HFFc6 (cell line): ENCODE data around the gene DACH1. TPM values are rescaled to one million over a fixed set of nuclear protein-coding genes. Genes with fewer than 3 reads are reported as not detected.
A peak's percentile ranks its signal among the peaks of the same experiment; 100 is the strongest.
"Not testable (repeated sequence)": the region's sequence is repeated elsewhere in the genome, so short reads cannot be mapped to it uniquely, and the experiment has no call there.

Source experiments
- DNase-seq: peaks from one replicate; pipeline ENCODE4 v3.0.0-alpha.2; 2018
- H3K27ac Mint-ChIP-seq: 2 replicates; pipeline ENCODE4 v1.8.0; 2020; ENCODE audit warnings: mild to moderate bottlenecking, mixed read lengths
- H3K27me3 Mint-ChIP-seq: 2 replicates; pipeline ENCODE4 v1.8.0; 2021; ENCODE audit warnings: mild to moderate bottlenecking, moderate library complexity, mixed read lengths; ENCODE audit not compliant: insufficient read depth
- H3K36me3 Mint-ChIP-seq: 2 replicates; pipeline ENCODE4 v1.8.0; 2021; ENCODE audit warnings: low read depth, mixed read lengths
- H3K4me1 Mint-ChIP-seq: 2 replicates; pipeline ENCODE4 v1.8.0; 2020; ENCODE audit warnings: low read depth, mixed read lengths
- H3K4me3 Mint-ChIP-seq: 2 replicates; pipeline ENCODE4 v1.8.0; 2020; ENCODE audit warnings: mild to moderate bottlenecking, moderate library complexity, mixed read lengths
- H3K9me3 Mint-ChIP-seq: 2 replicates; pipeline ENCODE4 v1.8.0; 2020; ENCODE audit warnings: mild to moderate bottlenecking, mixed read lengths
- CTCF ChIP-seq: fragments of 200-600 bp; sonication (generic); IDR thresholded peaks from 2 replicates; pipeline ENCODE4 v1.5.0; 2021; ENCODE audit warnings: antibody characterized with exemption, mild to moderate bottlenecking
- long read RNA-seq: library from polyadenylated mRNA; unstranded; transcript quantifications from one replicate; pipeline ENCODE4 v2.0.0, GENCODE V29; 2019
- total RNA-seq, 6 experiments: library from RNA; stranded (reverse); fragmentation: NEBNext Ultra II Directional; extraction: Animal tissue kit (Norgen Biotek cat#: 25700); gene quantifications; 2 replicates in 1 of 6; 3 replicates in 5 of 6; pipeline ENCODE4 v1.2.3, GENCODE V29; 2021

The DACH1 gene
- total RNA-seq, result not detected
- long read RNA-seq, result 0 reads

DNA sequence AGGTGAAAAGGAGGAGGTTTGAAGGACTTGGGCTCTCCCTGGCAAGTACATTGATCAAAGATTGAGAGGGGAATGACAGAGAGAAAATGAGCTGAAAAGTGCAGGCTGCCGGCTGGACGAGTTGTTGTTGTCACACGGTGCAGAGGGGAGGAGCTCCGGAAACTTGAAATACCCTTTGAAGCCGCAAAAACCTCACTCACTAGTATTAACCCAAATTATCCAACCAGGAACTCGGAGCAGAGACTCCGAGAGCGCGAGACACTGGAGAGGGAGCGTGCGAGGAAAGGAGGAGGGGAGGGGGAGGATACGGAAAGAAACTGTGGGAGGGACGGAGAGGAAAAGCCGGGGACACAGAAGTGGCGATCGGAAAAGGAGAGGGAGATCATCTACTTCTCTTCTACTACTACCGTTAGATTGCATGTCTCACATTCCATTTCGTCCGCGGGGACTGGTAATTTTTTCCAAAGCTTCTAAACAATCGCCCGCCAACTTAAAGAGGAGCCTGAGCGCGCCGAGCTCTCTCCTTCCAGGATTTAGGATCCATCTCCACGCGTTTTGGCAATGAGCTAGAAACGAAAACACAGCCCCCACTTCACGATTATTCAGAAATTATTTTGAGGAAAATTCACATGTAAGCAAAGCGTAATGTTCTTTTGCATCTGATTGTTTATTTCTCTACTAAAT, at the start of gene DACH1:
Gene DACH1 (minus strand): TSS at position 74 of the 684 bp plus-strand sequence.
- H3K4me1 Mint-ChIP-seq, result peaks cover 9% of the 10 kb centered on the region
- TF ChIP-seq CTCF, result no peak
- H3K27ac Mint-ChIP-seq, result no peak within 1 kb of the TSS
- no peaks in the 10 kb centered on the region for H3K36me3 Mint-ChIP-seq
- DNase-seq, result peak; percentile 8
- H3K9me3 Mint-ChIP-seq, result no peaks in the 10 kb centered on the region; the same call in 1 of the 2 replicates
- H3K27me3 Mint-ChIP-seq, result peaks cover 18% of the 10 kb centered on the region; the same call in 1 of the 2 replicates
- peak within 1 kb of the TSS; percentile 87 for H3K4me3 Mint-ChIP-seq

DNA sequence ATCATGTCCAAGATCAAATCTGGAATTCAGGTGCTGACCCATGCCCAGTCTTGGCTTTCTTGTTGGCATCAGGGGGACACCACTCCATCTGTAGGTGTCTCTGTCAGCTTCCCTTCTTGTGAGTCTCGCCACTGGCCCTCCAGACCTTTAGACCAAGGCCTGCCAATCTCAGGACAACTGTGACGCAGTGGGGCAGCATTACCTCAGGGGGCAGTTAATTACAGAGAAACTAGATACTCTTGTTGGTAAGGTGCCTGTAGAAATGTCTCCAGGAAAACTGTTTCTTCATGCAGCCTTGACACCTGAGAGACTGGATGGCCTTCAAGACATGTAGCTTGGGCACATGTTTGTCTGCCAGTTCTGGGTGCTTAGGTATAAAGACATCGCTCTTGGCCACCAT, 46.7 kb upstream of the DACH1 start:
- no peaks in the 10 kb centered on the region for H3K4me1 Mint-ChIP-seq
- H3K4me3 Mint-ChIP-seq, result no peak overlapping the region
- no peak overlapping the region for H3K27ac Mint-ChIP-seq
- TF ChIP-seq CTCF, result no peak
- peaks cover 4% of the 10 kb centered on the region; the same call in 1 of the 2 replicates for H3K9me3 Mint-ChIP-seq
- H3K36me3 Mint-ChIP-seq, result no peaks in the 10 kb centered on the region
- H3K27me3 Mint-ChIP-seq, result no peaks in the 10 kb centered on the region
- DNase-seq, result no peak

GRCh38 chr13:71912524-71912923, 45.5 kb upstream of the DACH1 start:
- Mint-ChIP-seq H3K27me3 (no peaks in the 10 kb centered on the region), H3K9me3 (peaks cover 2% of the 10 kb centered on the region; the same call in 1 of the 2 replicates), H3K4me1 (no peaks in the 10 kb centered on the region), H3K36me3 (no peaks in the 10 kb centered on the region), H3K27ac (no peak overlapping the region), H3K4me3 (no peak overlapping the region)
- no peak for TF ChIP-seq CTCF
- no peak for DNase-seq

DNA sequence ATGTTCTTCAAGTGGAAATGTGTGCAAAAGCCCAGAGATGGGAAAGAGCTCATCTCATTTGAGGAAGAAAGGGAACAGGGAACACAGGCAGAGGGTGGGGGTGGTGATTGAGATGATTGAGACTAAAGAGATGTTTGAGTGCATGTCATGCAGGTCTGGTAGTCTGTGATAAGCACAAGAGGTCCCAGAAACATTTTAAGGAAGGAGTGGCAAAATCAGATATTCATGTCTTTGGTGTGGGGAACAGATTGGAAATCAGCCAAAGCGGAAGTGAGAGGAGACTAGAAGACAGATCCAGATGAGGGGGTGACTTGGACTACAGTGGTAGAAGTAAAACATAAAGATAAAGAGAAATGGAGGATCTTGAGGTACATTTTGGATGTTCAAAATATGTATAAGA, 39.4 kb upstream of the DACH1 start:
- DNase-seq, result no peak
- TF ChIP-seq CTCF, result no peak
- H3K9me3 Mint-ChIP-seq, result peaks cover 9% of the 10 kb centered on the region
- H3K27ac Mint-ChIP-seq, result no peak overlapping the region
- H3K36me3 Mint-ChIP-seq, result no peaks in the 10 kb centered on the region
- H3K4me3 Mint-ChIP-seq, result no peak overlapping the region
- no peaks in the 10 kb centered on the region; the same call in 1 of the 2 replicates for H3K27me3 Mint-ChIP-seq
- H3K4me1 Mint-ChIP-seq, result no peaks in the 10 kb centered on the region

GRCh38 chr13:71902676-71903075, 35.7 kb upstream of the DACH1 start:
- H3K27me3 Mint-ChIP-seq, result no peaks in the 10 kb centered on the region; the same call in 1 of the 2 replicates
- peaks cover 17% of the 10 kb centered on the region for H3K9me3 Mint-ChIP-seq
- H3K27ac Mint-ChIP-seq, result no peak overlapping the region
- no peak for DNase-seq
- no peak for TF ChIP-seq CTCF
- H3K4me1 Mint-ChIP-seq, result no peaks in the 10 kb centered on the region
- no peaks in the 10 kb centered on the region for H3K36me3 Mint-ChIP-seq
- no peak overlapping the region for H3K4me3 Mint-ChIP-seq

GRCh38 chr13:71893506-71893905, 26.5 kb upstream of the DACH1 start:
- H3K9me3 Mint-ChIP-seq, result peaks cover 28% of the 10 kb centered on the region
- not testable (repeated sequence) for DNase-seq

More at GRCh38 chr13:71893506-71893905, 26.5 kb upstream of the DACH1 start:
- not testable (repeated sequence) for H3K4me1 Mint-ChIP-seq, H3K4me3 Mint-ChIP-seq, H3K27ac Mint-ChIP-seq, H3K27me3 Mint-ChIP-seq, H3K36me3 Mint-ChIP-seq
